Measurements from ENCODE around the gene XIRP1.

The XIRP1 gene

DNA sequence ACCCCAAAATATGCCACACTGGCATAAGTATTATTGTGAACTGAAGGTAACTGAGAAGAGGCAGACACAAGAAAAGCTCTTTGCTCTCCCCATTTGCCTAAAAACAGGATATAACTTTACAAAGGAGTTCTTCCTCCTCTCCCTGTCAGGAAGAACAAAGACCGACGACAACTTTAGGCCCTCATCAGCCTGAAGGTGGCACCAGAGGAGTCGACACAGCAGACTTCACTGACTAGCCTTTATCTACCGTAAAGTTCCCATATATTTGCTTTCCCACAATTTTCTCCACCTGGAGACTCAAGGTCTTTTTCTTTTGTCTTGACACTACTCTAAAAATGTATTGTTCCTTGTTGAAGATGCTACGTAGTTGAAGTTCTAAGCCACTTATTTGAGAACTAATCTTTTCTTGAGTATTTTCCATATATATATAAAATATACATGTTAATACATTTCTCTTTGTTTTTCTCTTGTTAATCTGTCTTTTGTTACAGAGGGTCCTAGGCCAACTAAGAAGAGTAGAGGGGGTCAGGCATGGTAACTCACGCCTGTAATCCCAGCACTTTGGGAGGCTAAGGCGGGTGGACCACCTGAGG is 16.2 kb upstream of the XIRP1 start:
- no peak overlapping the region for H3K4me2 ChIP-seq (ENCODE audit: low read length)
- H3K4me1 ChIP-seq (ENCODE audit: control insufficient read depth, insufficient read depth, low read length) = no peaks in the 10 kb centered on the region
- no peaks in the 10 kb centered on the region for H3K9me3 ChIP-seq (replicated peaks; ENCODE audit: low read length)
- H3K27me3 ChIP-seq (ENCODE audit: control insufficient read depth, insufficient read depth, low read length) = peaks cover 40% of the 10 kb centered on the region
- H3K4me3 ChIP-seq (ENCODE audit: low read length) = no peak overlapping the region
- H3K9ac ChIP-seq (ENCODE audit: low read depth, low read length) = no peak overlapping the region
- H3K36me3 ChIP-seq (ENCODE audit: insufficient read depth, low read length) = no peaks in the 10 kb centered on the region

DNA sequence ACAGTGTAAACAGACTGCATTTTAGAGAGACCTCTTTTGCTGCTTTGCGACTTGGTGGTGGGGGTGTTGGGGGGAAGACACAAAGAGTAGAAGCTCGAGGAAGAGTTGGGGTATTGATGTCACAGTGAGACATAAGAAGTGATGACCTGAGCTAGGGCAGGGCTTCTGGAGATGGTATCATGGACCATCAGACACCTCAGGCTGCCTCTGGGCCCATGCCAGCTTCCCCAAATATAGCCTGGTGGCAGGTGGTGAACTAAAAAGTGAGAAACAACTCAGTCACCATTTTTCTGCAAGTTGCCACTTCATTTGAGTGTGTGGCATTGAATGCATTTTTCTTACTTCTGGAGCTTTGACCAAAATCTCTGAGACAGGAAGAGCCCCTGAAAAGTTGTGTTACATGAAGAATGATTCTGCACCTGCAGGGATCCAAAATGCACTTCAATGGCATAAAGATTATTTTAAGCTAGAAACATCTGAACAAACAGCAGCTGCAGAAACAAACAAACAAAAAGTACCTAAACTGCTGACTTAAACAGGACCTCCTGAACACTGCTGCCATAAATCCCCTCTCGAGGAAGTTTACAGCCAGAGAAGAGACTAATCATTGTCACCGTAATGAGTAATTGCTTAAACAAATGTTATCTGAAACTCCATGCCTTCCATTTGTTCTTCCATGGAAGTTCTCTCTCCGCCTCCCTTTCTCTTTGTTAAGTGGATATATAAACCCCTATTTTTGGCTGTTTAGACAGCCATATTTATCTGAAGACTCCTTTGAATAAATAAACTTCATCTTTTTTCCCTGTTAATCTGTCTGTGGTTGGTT is 15.2 kb upstream of the XIRP1 start:
- H3K9me3 ChIP-seq (replicated peaks; ENCODE audit: low read length) = no peaks in the 10 kb centered on the region
- peaks cover 43% of the 10 kb centered on the region for H3K27me3 ChIP-seq (ENCODE audit: control insufficient read depth, insufficient read depth, low read length)
- no peak overlapping the region for H3K9ac ChIP-seq (ENCODE audit: low read depth, low read length)

DNA sequence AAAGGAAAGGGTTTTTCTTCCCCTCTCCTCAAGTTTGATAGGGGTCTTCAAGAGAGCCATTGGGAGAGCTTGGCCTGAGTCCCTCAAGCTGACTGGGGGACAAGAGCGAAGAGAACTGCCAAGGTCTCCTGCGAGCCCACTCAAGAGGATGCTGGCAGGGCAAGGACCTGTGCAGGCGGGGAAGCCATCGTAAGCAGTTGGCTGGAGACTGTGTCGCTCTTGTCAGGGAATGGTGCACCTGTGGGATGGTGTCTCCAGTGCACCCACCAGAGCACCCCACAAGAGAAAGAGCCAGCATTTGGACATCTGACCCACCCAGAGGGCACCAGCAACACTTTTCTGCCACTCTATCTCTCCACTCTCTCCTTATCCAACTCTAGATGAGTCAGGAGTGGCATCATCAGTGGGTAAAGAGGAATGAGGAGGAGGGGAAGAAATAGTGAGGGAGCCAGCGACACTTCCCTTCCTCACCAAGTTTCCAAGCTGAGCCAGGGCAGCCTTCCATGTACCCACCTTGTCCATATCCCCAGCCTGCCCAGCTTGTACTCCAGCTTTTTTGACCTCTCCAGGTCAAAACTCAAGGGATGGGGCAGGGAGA is 13.6 kb upstream of the XIRP1 start:
- H3K4me2 ChIP-seq (ENCODE audit: low read length) = no peak overlapping the region
- H3K9ac ChIP-seq (ENCODE audit: low read depth, low read length) = no peak overlapping the region
- no peak overlapping the region for H3K4me3 ChIP-seq (ENCODE audit: low read length)
- no peaks in the 10 kb centered on the region for H3K4me1 ChIP-seq (ENCODE audit: control insufficient read depth, insufficient read depth, low read length)
- H3K36me3 ChIP-seq (ENCODE audit: insufficient read depth, low read length) = no peaks in the 10 kb centered on the region
- H3K9me3 ChIP-seq (replicated peaks; ENCODE audit: low read length) = no peaks in the 10 kb centered on the region
- H3K27me3 ChIP-seq (ENCODE audit: control insufficient read depth, insufficient read depth, low read length) = peaks cover 52% of the 10 kb centered on the region

More for the DNA sequence above, 15.2 kb upstream of the XIRP1 start:
- H3K36me3 ChIP-seq (ENCODE audit: insufficient read depth, low read length) = no peaks in the 10 kb centered on the region
- H3K4me1 ChIP-seq (ENCODE audit: control insufficient read depth, insufficient read depth, low read length) = no peaks in the 10 kb centered on the region
- H3K4me2 ChIP-seq (ENCODE audit: low read length) = no peak overlapping the region
- H3K4me3 ChIP-seq (ENCODE audit: low read length) = no peak overlapping the region

DNA sequence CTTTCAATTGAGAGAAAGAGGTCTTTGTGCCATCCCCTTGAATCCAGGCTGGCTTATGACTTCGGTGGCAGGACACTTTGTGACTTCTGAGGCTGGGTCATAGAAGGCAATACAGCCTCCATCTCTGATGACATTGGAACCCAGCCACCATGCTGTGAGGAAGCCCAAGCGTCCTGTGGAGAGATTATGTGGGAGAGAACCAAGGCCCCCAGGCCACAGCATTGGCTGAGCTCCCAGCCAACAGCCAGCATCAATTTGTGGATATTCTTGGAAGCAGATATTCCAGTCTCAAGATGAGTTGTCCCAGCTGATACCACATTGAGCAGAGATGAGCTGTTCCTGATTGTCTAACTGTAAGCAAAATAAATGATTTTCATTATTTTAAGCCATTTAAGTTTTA is 12.7 kb upstream of the XIRP1 start:
- no peak overlapping the region for H3K4me2 ChIP-seq (ENCODE audit: low read length)
- H3K4me3 ChIP-seq (ENCODE audit: low read length) = no peak overlapping the region
- no peaks in the 10 kb centered on the region for H3K36me3 ChIP-seq (ENCODE audit: insufficient read depth, low read length)
- no peaks in the 10 kb centered on the region for H3K4me1 ChIP-seq (ENCODE audit: control insufficient read depth, insufficient read depth, low read length)
- H3K9ac ChIP-seq (ENCODE audit: low read depth, low read length) = no peak overlapping the region
- H3K27me3 ChIP-seq (ENCODE audit: control insufficient read depth, insufficient read depth, low read length) = peaks cover 55% of the 10 kb centered on the region
- H3K9me3 ChIP-seq (replicated peaks; ENCODE audit: low read length) = no peaks in the 10 kb centered on the region

DNA sequence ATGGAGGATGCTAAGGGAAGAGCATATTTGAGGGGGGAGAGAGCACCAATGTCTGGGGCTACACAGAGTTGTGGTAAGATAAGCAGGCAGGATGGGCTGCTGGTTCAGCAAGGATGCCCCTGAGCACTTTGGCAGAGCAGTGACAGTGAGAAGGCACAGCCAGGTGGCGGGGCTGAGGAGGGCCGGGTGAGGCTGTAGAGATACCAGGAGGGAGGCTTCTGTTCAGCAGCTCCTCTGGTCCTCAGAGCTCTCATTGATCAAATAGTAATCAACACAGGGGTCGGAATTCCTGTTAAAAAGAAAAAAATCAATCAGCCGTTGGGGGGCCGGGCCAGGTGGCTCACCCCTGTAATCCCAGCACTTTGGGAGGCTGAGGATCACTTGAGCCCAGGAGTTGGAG is 11.5 kb upstream of the XIRP1 start:
- peaks cover 53% of the 10 kb centered on the region for H3K27me3 ChIP-seq (ENCODE audit: control insufficient read depth, insufficient read depth, low read length)

DNA sequence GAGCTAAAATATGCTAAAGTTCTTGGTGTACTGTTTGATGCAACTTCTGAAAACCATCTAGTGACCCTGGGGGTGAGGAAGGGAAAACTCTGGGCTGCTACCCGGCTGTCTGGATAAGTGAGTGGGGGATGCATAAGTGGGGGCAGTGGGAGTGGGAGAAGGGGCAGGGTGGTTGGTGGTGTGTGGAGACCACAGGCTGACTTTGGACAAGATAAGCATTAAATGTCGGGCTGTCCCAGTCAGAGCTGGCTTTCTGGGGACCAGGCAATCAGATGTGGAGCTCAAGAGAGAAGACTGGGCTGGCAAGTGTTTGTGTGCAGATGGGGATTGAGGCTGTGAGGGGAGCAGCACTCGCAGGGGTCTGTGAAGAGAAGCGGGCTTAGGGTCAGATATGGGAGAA is 11.0 kb upstream of the XIRP1 start:
- H3K4me3 ChIP-seq (ENCODE audit: low read length) = no peak overlapping the region
- H3K27me3 ChIP-seq (ENCODE audit: control insufficient read depth, insufficient read depth, low read length) = peaks cover 53% of the 10 kb centered on the region
- no peaks in the 10 kb centered on the region for H3K9me3 ChIP-seq (replicated peaks; ENCODE audit: low read length)
- no peak overlapping the region for H3K4me2 ChIP-seq (ENCODE audit: low read length)
- no peak overlapping the region for H3K9ac ChIP-seq (ENCODE audit: low read depth, low read length)
- no peaks in the 10 kb centered on the region for H3K4me1 ChIP-seq (ENCODE audit: control insufficient read depth, insufficient read depth, low read length)
- H3K36me3 ChIP-seq (ENCODE audit: insufficient read depth, low read length) = no peaks in the 10 kb centered on the region

More for the DNA sequence above, 11.5 kb upstream of the XIRP1 start:
- H3K4me2 ChIP-seq (ENCODE audit: low read length) = no peak overlapping the region
- H3K36me3 ChIP-seq (ENCODE audit: insufficient read depth, low read length) = no peaks in the 10 kb centered on the region
- no peak overlapping the region for H3K4me3 ChIP-seq (ENCODE audit: low read length)
- H3K4me1 ChIP-seq (ENCODE audit: control insufficient read depth, insufficient read depth, low read length) = no peaks in the 10 kb centered on the region
- H3K9me3 ChIP-seq (replicated peaks; ENCODE audit: low read length) = no peaks in the 10 kb centered on the region
- H3K9ac ChIP-seq (ENCODE audit: low read depth, low read length) = no peak overlapping the region

DNA sequence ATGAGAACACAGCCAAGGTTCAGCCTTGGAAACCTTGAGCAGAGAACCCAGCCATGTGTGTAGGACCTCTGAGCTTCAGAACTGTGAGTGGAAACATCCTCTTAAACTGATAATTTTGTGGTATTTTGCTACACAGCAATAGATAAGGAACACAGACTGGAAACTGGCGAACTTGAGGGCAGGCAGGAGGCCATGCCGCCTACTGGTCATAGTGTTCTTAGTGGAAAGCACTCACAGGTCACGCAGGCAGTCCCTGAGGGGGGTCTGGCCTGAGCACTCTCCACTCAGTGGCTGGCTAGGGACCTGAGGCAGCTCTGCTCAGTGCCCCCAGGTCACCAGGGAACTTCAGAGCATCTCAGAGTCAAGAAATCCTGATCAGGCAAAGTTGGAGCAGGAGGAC is 9.7 kb upstream of the XIRP1 start:
- H3K27me3 ChIP-seq (ENCODE audit: control insufficient read depth, insufficient read depth, low read length) = peaks cover 45% of the 10 kb centered on the region
- H3K4me2 ChIP-seq (ENCODE audit: low read length) = no peak overlapping the region
- no peak overlapping the region for H3K9ac ChIP-seq (ENCODE audit: low read depth, low read length)
- no peak overlapping the region for H3K4me3 ChIP-seq (ENCODE audit: low read length)
- H3K36me3 ChIP-seq (ENCODE audit: insufficient read depth, low read length) = no peaks in the 10 kb centered on the region
- no peaks in the 10 kb centered on the region for H3K4me1 ChIP-seq (ENCODE audit: control insufficient read depth, insufficient read depth, low read length)
- no peaks in the 10 kb centered on the region for H3K9me3 ChIP-seq (replicated peaks; ENCODE audit: low read length)

DNA sequence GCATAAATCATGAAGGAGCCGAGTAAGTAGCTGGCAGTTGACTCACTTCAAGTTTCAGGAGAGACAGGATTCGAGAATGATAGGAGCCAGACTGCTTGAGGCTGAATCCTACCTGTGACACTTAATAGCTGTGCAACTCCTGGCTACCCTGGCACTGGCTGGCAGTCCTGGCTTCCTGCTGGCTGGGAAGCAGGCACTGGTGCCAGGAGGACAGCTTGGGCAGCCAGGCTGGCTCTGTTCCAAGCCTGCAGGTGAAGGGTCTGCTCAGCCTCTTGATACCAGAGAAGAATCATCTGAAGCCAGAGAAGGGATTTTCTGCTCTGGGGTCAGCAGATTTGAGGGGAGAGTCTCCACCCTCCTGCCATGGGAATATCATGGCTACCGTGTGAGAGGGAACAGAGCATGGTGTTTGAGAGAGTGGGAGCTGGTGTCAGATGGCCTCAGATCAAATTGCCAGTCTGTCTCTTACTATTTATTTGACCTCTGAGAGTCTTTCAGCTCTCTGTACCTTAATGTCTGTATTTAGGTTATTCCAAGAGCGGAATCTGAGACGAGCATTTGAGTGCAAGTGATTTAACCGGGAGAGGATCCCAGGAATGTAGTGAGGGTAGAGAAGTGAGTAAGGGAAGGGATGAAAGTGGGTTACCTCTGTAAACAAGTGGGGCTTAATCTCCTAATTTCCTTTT is 4.4 kb upstream of the XIRP1 start:
- no peak overlapping the region for H3K9ac ChIP-seq (ENCODE audit: low read depth, low read length)
- no peak overlapping the region for H3K4me2 ChIP-seq (ENCODE audit: low read length)
- H3K4me1 ChIP-seq (ENCODE audit: control insufficient read depth, insufficient read depth, low read length) = peaks cover 16% of the 10 kb centered on the region
- H3K36me3 ChIP-seq (ENCODE audit: insufficient read depth, low read length) = no peaks in the 10 kb centered on the region
- no peaks in the 10 kb centered on the region for H3K9me3 ChIP-seq (replicated peaks; ENCODE audit: low read length)
- H3K4me3 ChIP-seq (ENCODE audit: low read length) = no peak overlapping the region
- peaks cover 21% of the 10 kb centered on the region for H3K27me3 ChIP-seq (ENCODE audit: control insufficient read depth, insufficient read depth, low read length)

DNA sequence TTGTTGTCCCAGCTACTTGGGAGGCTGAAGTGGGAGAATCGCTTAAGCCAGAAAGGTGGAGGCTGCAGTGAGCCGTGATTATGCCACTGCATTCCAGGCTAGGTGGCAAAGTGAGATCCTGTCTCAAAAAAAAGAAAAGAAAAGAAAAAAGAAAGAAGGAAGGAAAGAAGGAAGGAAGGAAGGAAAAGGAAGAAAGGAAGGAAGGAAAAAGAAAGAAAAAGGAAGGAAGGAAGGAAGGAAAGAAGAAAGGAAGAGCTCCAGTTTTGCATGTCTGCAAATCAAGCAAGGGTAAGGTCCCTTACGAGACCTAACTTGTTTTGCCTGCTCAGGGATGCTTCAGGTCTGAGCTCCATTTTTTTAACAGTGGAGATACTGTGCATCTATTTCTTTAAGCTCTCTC is 3.6 kb upstream of the XIRP1 start:
- Histone ChIP-seq H3K4me2 (ENCODE audit: low read length) (no peak overlapping the region), H3K4me1 (ENCODE audit: control insufficient read depth, insufficient read depth, low read length) (peaks cover 23% of the 10 kb centered on the region)

DNA sequence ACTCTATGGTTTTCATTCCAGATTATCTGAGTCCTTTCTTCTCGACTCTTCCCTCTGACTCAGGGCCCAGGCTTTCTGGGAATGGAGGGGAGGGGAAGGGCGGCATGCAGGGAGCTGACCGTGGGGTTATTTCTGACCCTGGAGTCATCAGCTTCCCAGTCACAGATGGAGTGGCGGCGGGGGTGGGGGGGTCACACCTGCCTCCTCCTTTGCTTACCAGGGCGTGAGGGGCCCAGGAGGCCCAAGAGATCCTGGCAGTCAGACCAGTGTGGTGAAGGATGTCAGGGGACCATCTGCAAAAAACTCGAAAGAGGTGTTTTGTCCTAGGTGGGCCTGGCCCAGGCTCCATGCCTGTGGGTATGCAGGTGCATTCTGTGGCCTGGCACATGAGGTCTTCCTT is 996 bp upstream of the XIRP1 start:
- Histone ChIP-seq H3K4me3 (ENCODE audit: low read length) (no peak overlapping the region), H3K4me2 (ENCODE audit: low read length) (no peak overlapping the region), H3K9me3 (replicated peaks; ENCODE audit: low read length) (no peaks in the 10 kb centered on the region), H3K27me3 (ENCODE audit: control insufficient read depth, insufficient read depth, low read length) (peaks cover 8% of the 10 kb centered on the region), H3K36me3 (ENCODE audit: insufficient read depth, low read length) (no peaks in the 10 kb centered on the region), H3K9ac (ENCODE audit: low read depth, low read length) (no peak overlapping the region), H3K4me1 (ENCODE audit: control insufficient read depth, insufficient read depth, low read length) (peaks cover 23% of the 10 kb centered on the region)

More for the DNA sequence above, 3.6 kb upstream of the XIRP1 start:
- peaks cover 13% of the 10 kb centered on the region for H3K27me3 ChIP-seq (ENCODE audit: control insufficient read depth, insufficient read depth, low read length)
- H3K36me3 ChIP-seq (ENCODE audit: insufficient read depth, low read length) = no peaks in the 10 kb centered on the region
- no peak overlapping the region for H3K9ac ChIP-seq (ENCODE audit: low read depth, low read length)
- no peaks in the 10 kb centered on the region for H3K9me3 ChIP-seq (replicated peaks; ENCODE audit: low read length)
- H3K4me3 ChIP-seq (ENCODE audit: low read length) = no peak overlapping the region

DNA sequence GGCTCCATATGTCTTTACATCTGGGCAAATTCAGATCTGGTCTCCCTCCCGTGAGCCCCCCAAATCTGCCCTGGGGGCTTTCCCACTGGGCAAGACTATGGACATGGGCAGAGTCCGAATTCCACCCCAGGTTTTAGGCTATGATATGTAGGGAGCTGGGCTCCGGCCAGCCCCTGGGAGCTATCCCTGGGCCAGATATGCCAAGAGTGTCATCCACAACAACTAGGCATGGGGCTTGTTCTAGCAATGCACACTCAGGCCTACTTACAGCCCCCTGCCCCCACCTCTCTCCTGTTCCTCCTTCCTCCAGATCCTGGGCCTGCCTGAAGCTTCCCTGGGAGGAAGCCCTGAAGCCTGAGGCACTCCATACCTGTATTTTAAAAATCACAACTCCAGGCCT is 622 bp downstream of the XIRP1 start:
- no peak overlapping the region for H3K9ac ChIP-seq (ENCODE audit: low read depth, low read length)
- H3K4me2 ChIP-seq (ENCODE audit: low read length) = no peak overlapping the region
- no peaks in the 10 kb centered on the region for H3K36me3 ChIP-seq (ENCODE audit: insufficient read depth, low read length)
- H3K4me3 ChIP-seq (ENCODE audit: low read length) = no peak overlapping the region
- H3K4me1 ChIP-seq (ENCODE audit: control insufficient read depth, insufficient read depth, low read length) = peaks cover 23% of the 10 kb centered on the region
- H3K27me3 ChIP-seq (ENCODE audit: control insufficient read depth, insufficient read depth, low read length) = peaks cover 7% of the 10 kb centered on the region
- no peaks in the 10 kb centered on the region for H3K9me3 ChIP-seq (replicated peaks; ENCODE audit: low read length)

Measured in skeletal muscle satellite cell (primary cell).